Activated CD4-positive, alpha-beta T cell treated with anti-CD3 and anti-CD28 coated beads, Interleukin-2, amount 50 U/mL, for 4 hours (primary cell): ENCODE measurements around the gene SMYD2.

Experiments used
- DNase-seq, 2 experiments: peaks; one replicate each; pipeline ENCODE4 v3.0.0-alpha.2; 2020

Gene SMYD2

GRCh38 chr1:214330222-214330621 is 49.3 kb downstream of the SMYD2 start:
- no peak for DNase-seq

- DNase-seq, result no peak
Measured at GRCh38 chr1:214330715-214331114, 49.8 kb downstream of the SMYD2 start.

- no peak for DNase-seq
Measured at GRCh38 chr1:214331180-214331579, 50.2 kb downstream of the SMYD2 start.

- DNase-seq, result peak; percentile 32 to 39
Measured at GRCh38 chr1:214331827-214332423, 51.0 kb downstream of the SMYD2 start.

- DNase-seq, result peak; percentile 10 to 26
Measured at GRCh38 chr1:214332946-214333798, 52.2 kb downstream of the SMYD2 start.

- no peak for DNase-seq
Measured at GRCh38 chr1:214335567-214335966, 54.6 kb downstream of the SMYD2 start.

- no peak for DNase-seq
Measured at GRCh38 chr1:214337015-214337414, 56.1 kb downstream of the SMYD2 start.

GRCh38 chr1:214337511-214337910 is 56.6 kb downstream of the SMYD2 start:
- DNase-seq, result no peak

- no peak for DNase-seq
Measured at GRCh38 chr1:214338212-214338611, 57.3 kb downstream of the SMYD2 start.

GRCh38 chr1:214341459-214341858 is 60.5 kb downstream of the SMYD2 start:
- DNase-seq, result no peak

- DNase-seq, result no peak
Measured at GRCh38 chr1:214341932-214342331, 61.0 kb downstream of the SMYD2 start.

- no peak for DNase-seq
Measured at GRCh38 chr1:214342525-214342924, 61.6 kb downstream of the SMYD2 start.

- no peak for DNase-seq
Measured at GRCh38 chr1:214344897-214345296, 63.9 kb downstream of the SMYD2 start.

GRCh38 chr1:214349008-214349407 is 68.0 kb downstream of the SMYD2 start:
- no peak for DNase-seq

- no peak for DNase-seq
Measured at GRCh38 chr1:214349781-214350180, 68.8 kb downstream of the SMYD2 start.

GRCh38 chr1:214351551-214352277 is 70.8 kb downstream of the SMYD2 start:
- no peak for DNase-seq

- DNase-seq, result no peak
Measured at GRCh38 chr1:214352838-214353237, 71.9 kb downstream of the SMYD2 start.

- no peak for DNase-seq
Measured at GRCh38 chr1:214354440-214355148, 73.6 kb downstream of the SMYD2 start.

GRCh38 chr1:214360116-214360515 is 79.2 kb downstream of the SMYD2 start:
- no peak for DNase-seq

- no peak for DNase-seq
Measured at GRCh38 chr1:214360525-214361164, 79.7 kb downstream of the SMYD2 start.

- no peak for DNase-seq
Measured at GRCh38 chr1:214361636-214362035, 80.7 kb downstream of the SMYD2 start.

- no peak for DNase-seq
Measured at GRCh38 chr1:214362188-214362882, 81.4 kb downstream of the SMYD2 start.
